Astrocyte (in vitro differentiated cells and primary cell): ENCODE results near the gene WDPCP.

Source experiments
- CTCF ChIP-seq: IDR thresholded peaks from 2 replicates; pipeline ENCODE4 v1.5.1; 2011; ENCODE audit warnings: low read depth, mild to moderate bottlenecking, inconsistent platforms, low read length, moderate library complexity; ENCODE audit not compliant: insufficient read depth
- EZH2 ChIP-seq: IDR thresholded peaks from 2 replicates; pipeline ENCODE4 v1.6.1; 2012; ENCODE audit warnings: mild to moderate bottlenecking, low read length, inconsistent platforms; ENCODE audit not compliant: insufficient read depth

GRCh38 chr2:63572001-63572400, 16.3 kb downstream of the WDPCP start:
- TF ChIP-seq CTCF: no peak
- TF ChIP-seq EZH2: no peak
